HG03439 (cell line): Measurements from ENCODE around the gene OR51F1.
A peak's percentile ranks its signal among the peaks of the same experiment; 100 is the strongest.
"Not testable (repeated sequence)": the region's sequence is repeated elsewhere in the genome, so short reads cannot be mapped to it uniquely, and the experiment has no call there.

Experiments
- ATAC-seq: cut with Tn5 transposase; IDR thresholded peaks from one replicate; pipeline ENCODE4 v1.9.1; 2021; ENCODE audit warnings: mild to moderate bottlenecking, moderate library complexity; ENCODE audit not compliant: unreplicated experiment

Gene OR51F1

DNA sequence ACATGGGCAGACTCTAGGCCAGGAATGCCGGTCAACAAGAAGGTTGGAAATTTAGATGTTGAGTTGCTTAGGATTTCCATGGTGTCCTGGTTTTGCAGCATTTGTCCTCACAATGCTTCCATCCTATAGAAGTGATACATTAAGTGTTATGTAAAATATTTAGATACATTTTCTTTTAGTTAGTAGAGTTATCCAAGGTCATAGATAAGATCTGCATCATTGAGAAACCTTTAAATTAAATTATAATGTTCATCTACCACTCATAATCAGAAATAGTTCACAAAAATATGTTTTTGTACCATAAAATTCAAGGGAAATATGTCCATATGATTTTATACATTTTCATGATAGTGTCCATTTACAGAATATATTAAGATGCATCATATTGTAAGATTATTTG is at the start of gene OR51F1:
OR51F1 (minus strand) TSS at position 101 of the 400 bp plus-strand sequence; CDS start at position 101, 0 bp downstream.
- no peak for ATAC-seq

- no peak for ATAC-seq
Observed at GRCh38 chr11:4809246-4809645, 39.5 kb upstream of the OR51F1 start.

- no peak for ATAC-seq
Observed at GRCh38 chr11:4808476-4808875, 38.7 kb upstream of the OR51F1 start.

GRCh38 chr11:4804280-4804679 is 34.5 kb upstream of the OR51F1 start, which contains the start of gene OR52R1:
Gene OR52R1, minus strand, starts transcription at chr11:4804380. Its CDS starts 0 bp downstream, at chr11:4804380.
- ATAC-seq: no peak

- not testable (repeated sequence) for ATAC-seq
Observed at GRCh38 chr11:4801316-4801715, 31.6 kb upstream of the OR51F1 start.

- no peak for ATAC-seq
Observed at GRCh38 chr11:4798427-4799183, 28.9 kb upstream of the OR51F1 start.

- no peak for ATAC-seq
Observed at GRCh38 chr11:4797206-4797605, 27.5 kb upstream of the OR51F1 start.

DNA sequence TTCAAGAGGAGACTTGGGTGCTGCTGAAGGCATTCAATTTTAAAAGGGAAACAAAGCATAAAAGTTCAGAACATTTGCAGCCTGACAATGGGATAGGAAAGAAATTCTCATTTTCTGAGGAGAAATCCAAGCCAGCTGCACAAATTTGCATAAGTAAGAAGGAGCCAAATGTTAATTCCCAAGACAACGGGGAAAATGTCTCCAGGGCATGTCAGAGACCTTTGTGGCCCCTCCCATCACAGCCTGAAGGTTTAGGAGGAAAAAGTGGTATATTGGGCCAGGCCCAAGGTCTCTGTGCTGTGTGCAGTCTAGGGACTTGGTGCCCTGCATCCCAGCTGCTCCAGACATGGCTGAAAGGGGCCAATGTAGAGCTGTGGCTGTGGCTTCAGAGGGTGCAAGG is 12.7 kb upstream of the OR51F1 start:
- no peak for ATAC-seq

GRCh38 chr11:4768094-4768493 is 1.6 kb downstream of the OR51F1 start:
- ATAC-seq: no peak

GRCh38 chr11:4766420-4767043 is 3.2 kb downstream of the OR51F1 start:
- no peak for ATAC-seq

DNA sequence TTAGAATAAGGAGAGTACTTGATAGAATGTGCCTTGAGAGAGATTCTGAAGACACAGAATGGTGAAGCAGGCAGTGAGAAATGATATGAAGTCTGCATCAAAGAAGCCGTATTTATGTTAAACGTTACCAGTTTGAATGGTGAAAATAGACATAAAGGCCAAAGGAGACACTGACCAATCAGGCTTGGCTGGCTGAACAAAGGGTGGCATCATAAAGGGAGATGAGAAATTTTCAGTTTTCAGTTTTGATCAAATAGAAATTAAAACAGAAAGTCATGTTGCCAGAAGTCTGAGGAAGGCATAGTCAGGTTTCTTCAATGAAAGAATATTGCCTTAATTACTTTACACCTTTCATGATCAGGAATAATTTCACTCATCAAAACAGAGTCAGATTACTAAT is 6.6 kb downstream of the OR51F1 start:
- ATAC-seq: peak; percentile 82

- ATAC-seq: no peak
Observed at GRCh38 chr11:4751201-4751600, 18.5 kb downstream of the OR51F1 start.

- no peak for ATAC-seq
Observed at GRCh38 chr11:4748438-4748837, 21.3 kb downstream of the OR51F1 start.

- ATAC-seq: no peak
Observed at GRCh38 chr11:4740735-4741134, 29.0 kb downstream of the OR51F1 start.

- ATAC-seq: no peak
Observed at GRCh38 chr11:4727171-4727570, 42.6 kb downstream of the OR51F1 start.

DNA sequence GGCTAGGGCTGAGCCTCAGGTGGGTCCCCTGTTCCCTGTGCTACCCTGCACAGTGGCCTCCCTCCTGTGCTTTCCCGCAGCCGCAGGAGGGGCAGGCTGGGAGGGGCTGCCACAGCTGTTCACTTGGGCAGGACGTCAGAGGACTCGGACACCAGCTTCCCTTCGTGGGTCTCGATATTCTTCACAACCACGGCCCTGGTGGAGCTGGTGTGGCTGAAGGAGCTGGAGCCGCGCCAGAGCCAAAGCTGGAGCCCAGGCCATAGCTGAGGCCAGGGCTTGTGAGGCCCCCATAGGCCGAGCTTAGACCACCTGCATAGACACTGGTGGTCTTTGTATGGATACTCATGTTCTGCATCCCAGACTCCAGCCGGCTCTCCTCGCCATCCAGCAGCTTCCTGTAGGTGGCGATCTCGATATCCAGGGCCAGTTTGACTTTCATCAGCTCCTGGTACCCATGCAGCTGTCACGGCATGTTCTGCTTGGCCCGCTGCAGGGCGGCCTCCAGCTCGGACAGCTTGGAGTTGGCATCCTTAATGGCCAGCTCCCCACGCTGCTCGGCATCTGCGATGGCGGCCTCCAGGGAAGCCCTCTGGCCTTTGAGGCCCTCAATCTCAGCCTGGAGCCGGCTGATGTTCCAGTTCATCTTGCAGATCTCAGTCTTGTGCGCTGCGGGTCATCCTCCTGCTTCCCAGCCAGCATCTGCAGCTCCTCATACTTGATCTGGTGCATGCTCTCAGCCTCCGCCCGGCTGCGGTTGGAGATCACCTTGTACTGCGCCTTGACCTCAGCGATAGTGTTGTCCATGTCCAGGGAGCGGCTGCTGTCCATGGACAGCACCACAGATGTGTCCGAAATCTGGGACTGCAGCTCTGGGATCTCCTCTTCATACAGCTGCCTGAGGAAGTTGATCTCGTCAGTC is 46.9 kb downstream of the OR51F1 start:
- not testable (repeated sequence) for ATAC-seq
